K562 (cell line): ENCODE results near the gene TMEM39B. TPM values are rescaled to one million over a fixed set of nuclear protein-coding genes. Genes with fewer than 3 reads are reported as not detected.
"Not testable (repeated sequence)": the region's sequence is repeated elsewhere in the genome, so short reads cannot be mapped to it uniquely, and the experiment has no call there.

ENCODE experiments used
- ATAC-seq: fragments of 200-7000 bp; cut with Tn5 transposase; 3 replicates; pipeline ENCODE4 v1.9.1; 2020; ENCODE audit warnings: moderate library complexity
- BruUV-seq: library from RNA; stranded (reverse); fragments of 400-500 nt; replicated peaks from 2 replicates; lab custom pipeline; 2021; lab: Mats Ljungman, UMichigan
- CTCF ChIA-PET: fragments of 300-600 bp; formaldehyde crosslinking; extraction: SDS; loops from one replicate; lab custom pipeline; 2021; ENCODE audit warnings: low intra/inter-chr PET ratio; lab: Yijun Ruan, JAX
- POLR2A ChIA-PET: fragments of 300-600, 350-650 bp; sonication (Branson Sonifier 250); formaldehyde crosslinking; extraction: SDS; loops from one replicate; lab custom pipeline; 2021; ENCODE audit warnings: antibody characterized with exemption, inconsistent platforms; lab: Yijun Ruan, JAX
- DNase-seq, 4 experiments: peaks; one replicate each; pipeline versions ENCODE4 v3.0.0 to v3.0.0-alpha.2; 2011 to 2018; ENCODE audit warnings: low spot score in 3 of 4, mixed read lengths in 3 of 4; ENCODE audit errors: extremely low read depth in 1 of 4
- FAIRE-seq: peaks from 2 replicates; lab custom pipeline; 2011; peaks lifted over from hg19 to GRCh38; lab: Jason Lieb, UNC
- H2AFZ ChIP-seq: 2 replicates; pipeline ENCODE4 v1.6.0; 2011; ENCODE audit warnings: low read depth, low read length, control low read depth, inconsistent platforms
- H3K27ac ChIP-seq: fragments of 200-600 bp; 3 replicates; pipeline ENCODE4 v1.8.0; 2011; ENCODE audit warnings: low read depth, mild to moderate bottlenecking, control low read depth, inconsistent platforms, low read length, moderate library complexity, mixed read lengths; ENCODE audit errors: extremely low read depth
- H3K27me3 ChIP-seq, 2 experiments: fragments of 300-600 bp in 1 of 2; 2 replicates in 1 of 2; 3 replicates in 1 of 2; pipeline versions ENCODE4 v1.6.0 to v1.8.0; 2011; ENCODE audit warnings: inconsistent platforms in 2 of 2, low read length in 2 of 2, mild to moderate bottlenecking in 1 of 2, mixed read lengths in 1 of 2, moderate library complexity in 1 of 2; ENCODE audit not compliant: control insufficient read depth in 2 of 2, insufficient read depth in 2 of 2
- H3K36me3 ChIP-seq: fragments of 300-600 bp; 3 replicates; pipeline ENCODE4 v1.8.0; 2011; ENCODE audit warnings: mild to moderate bottlenecking, low read length, inconsistent platforms; ENCODE audit not compliant: control insufficient read depth, insufficient read depth
- H3K4me1 ChIP-seq, 2 experiments: fragments of 200-600 bp in 1 of 2; replicated peaks in 1 of 2; 2 replicates in 1 of 2; 3 replicates in 1 of 2; pipeline versions ENCODE4 v1.5.1 to v1.8.0; 2011; ENCODE audit warnings: inconsistent platforms in 2 of 2, low read length in 2 of 2, mild to moderate bottlenecking in 1 of 2, mixed read lengths in 1 of 2, moderate library complexity in 1 of 2; ENCODE audit not compliant: control insufficient read depth in 2 of 2, insufficient read depth in 2 of 2
- H3K4me2 ChIP-seq: 2 replicates; pipeline ENCODE4 v1.6.1; 2011; ENCODE audit warnings: low read length, control low read depth, inconsistent platforms, mixed read lengths; ENCODE audit not compliant: insufficient read depth
- H3K4me3 ChIP-seq: fragments of 200-600 bp; sonication (generic), shearing (Covaris generic); 2 replicates; pipeline ENCODE4 v1.5.1; 2016; ENCODE audit warnings: control low read depth, inconsistent platforms
- H3K79me2 ChIP-seq: fragments of 200-600 bp; 3 replicates; pipeline ENCODE4 v1.8.0; 2011; ENCODE audit warnings: low read length, inconsistent platforms; ENCODE audit not compliant: control insufficient read depth, insufficient read depth
- H3K9ac ChIP-seq, 2 experiments: 2 replicates each; pipeline versions ENCODE4 v1.6.0 to v1.6.1; 2011; ENCODE audit warnings: low read depth in 2 of 2, low read length in 2 of 2, control low read depth in 1 of 2, inconsistent platforms in 1 of 2, mild to moderate bottlenecking in 1 of 2, mixed read lengths in 1 of 2; ENCODE audit not compliant: insufficient read depth in 1 of 2
- H3K9me1 ChIP-seq: one replicate; pipeline ENCODE4 v1.6.0; 2011; ENCODE audit warnings: inconsistent platforms, mild to moderate bottlenecking, low read length, moderate library complexity; ENCODE audit not compliant: control insufficient read depth, insufficient read depth
- H3K9me3 ChIP-seq: replicated peaks from 2 replicates; pipeline ENCODE4 v1.5.1; 2011; ENCODE audit warnings: low read depth, low read length, inconsistent platforms; ENCODE audit not compliant: control insufficient read depth, insufficient read depth
- H4K20me1 ChIP-seq: replicated peaks from 2 replicates; pipeline ENCODE4 v1.6.1; 2011; ENCODE audit warnings: low read length, inconsistent platforms, mixed read lengths; ENCODE audit not compliant: control insufficient read depth, insufficient read depth
- ARID1B ChIP-seq: fragments of 450-650 bp; IDR thresholded peaks from 2 replicates; pipeline ENCODE4 v1.6.1; 2016; ENCODE audit warnings: antibody characterized with exemption, mild to moderate bottlenecking, inconsistent platforms
- CBFA2T2 ChIP-seq: fragments of 450-650 bp; conservative IDR thresholded peaks from 2 replicates; pipeline ENCODE4 v1.6.1; 2017; ENCODE audit warnings: mild to moderate bottlenecking
- CBFA2T3 ChIP-seq: fragments of 450-650 bp; IDR thresholded peaks from 2 replicates; pipeline ENCODE4 v1.6.1; 2017
- CBX3 ChIP-seq, 2 experiments: IDR thresholded peaks; 1 replicate in 1 of 2; 2 replicates in 1 of 2; pipeline ENCODE4 v1.6.1; 2012; ENCODE audit warnings: inconsistent platforms in 2 of 2, low read length in 2 of 2, borderline replicate concordance in 1 of 2, control low read depth in 1 of 2
- EGR1 ChIP-seq: fragments of 450-650 bp; conservative IDR thresholded peaks from 2 replicates; pipeline ENCODE4 v1.6.1; 2017; ENCODE audit warnings: mild to moderate bottlenecking
- KDM1A ChIP-seq, 2 experiments: fragments of 450-650 bp; IDR thresholded peaks; 2 replicates each; pipeline ENCODE4 v1.6.1; 2016; ENCODE audit warnings: mild to moderate bottlenecking in 2 of 2
- NCOR1 ChIP-seq: fragments of 450-650 bp; IDR thresholded peaks from 2 replicates; pipeline ENCODE4 v1.6.1; 2016; ENCODE audit warnings: mild to moderate bottlenecking, moderate library complexity
- NR2C2 ChIP-seq, 2 experiments: fragments of 200-800 bp in 1 of 2; sonication (Bioruptor generic) in 1 of 2; sonication (generic) in 1 of 2; formaldehyde crosslinking in 1 of 2; IDR thresholded peaks; 2 replicates each; pipeline versions ENCODE4 v1.6.1 to v1.8.0; 2016 to 2022; ENCODE audit warnings: mild to moderate bottlenecking in 1 of 2, missing compliant biosample characterization in 1 of 2, missing genetic modification characterization in 1 of 2, missing genetic modification reagents in 1 of 2
- SMARCE1 ChIP-seq: fragments of 450-650 bp; IDR thresholded peaks from 2 replicates; pipeline ENCODE4 v1.7.1; 2016; ENCODE audit warnings: mild to moderate bottlenecking
- TCF3 ChIP-seq: sonication (generic); formaldehyde crosslinking; IDR thresholded peaks from 2 replicates; pipeline ENCODE4 v1.4.0; 2020; ENCODE audit warnings: mild to moderate bottlenecking, missing genetic modification reagents
- TEAD4 ChIP-seq, 2 experiments: sonication (generic) in 1 of 2; formaldehyde crosslinking in 1 of 2; IDR thresholded peaks; 2 replicates each; pipeline versions ENCODE4 v1.6.1 to v1.8.0; 2012 to 2022; ENCODE audit warnings: borderline replicate concordance in 1 of 2, inconsistent platforms in 1 of 2, low read length in 1 of 2, mild to moderate bottlenecking in 1 of 2, missing genetic modification reagents in 1 of 2
- WGBS: fragments of 100-300 bp; shearing (Covaris generic); methylation state at CpG from one replicate; pipeline ENCODE4 v1.1.6; 2016; ENCODE audit warnings: low coverage, mixed read lengths; ENCODE audit not compliant: insufficient coverage; ENCODE audit errors: missing lambda C conversion rate; 5-methylcytosine and 5-hydroxymethylcytosine counted together
- in situ Hi-C: fragments of 300-500 bp; cut with MboI; formaldehyde crosslinking; loops from 4 replicates; pipeline ENCODE4 v1.15.0; 2018; ENCODE audit warnings: inconsistent platforms, mixed read lengths
- intact Hi-C: fragments of 100-400 bp; cut with micrococcal nuclease; formaldehyde crosslinking; loops from 2 replicates; pipeline ENCODE4 v1.14.2; 2022
- polyA plus RNA-seq, 8 experiments: library from polyadenylated mRNA; depleted of rRNA in 4 of 8; stranded (reverse) in 5 of 8; unstranded in 3 of 8; fragments of >200 nt; fragmentation: Nextera tagmentation in 2 of 8; fragmentation: Illumina TruSeq in 1 of 8; extraction: Ambion mirVana in 2 of 8; extraction: Trizol in 1 of 8; gene quantifications; 2 replicates each; pipeline versions ENCODE4 v1.2.1 to v1.2.3, GENCODE V29; 2011 to 2014; ENCODE audit warnings: inconsistent platforms in 1 of 8, missing spikeins in 1 of 8
- total RNA-seq, 7 experiments: library from RNA; depleted of rRNA in 6 of 7; stranded (reverse); fragments of >200 nt in 6 of 7; fragmentation: Illumina TruSeq in 2 of 7; extraction: Trizol in 2 of 7; gene quantifications; 2 replicates each; pipeline versions ENCODE4 v1.2.1 to v1.2.3, GENCODE V29; 2011 to 2021; ENCODE audit warnings: low replicate concordance in 1 of 7
- TF ChIP-seq, protein P1 (sequence below): sonication (generic); IDR thresholded peaks from 2 replicates; pipeline ENCODE4 v1.6.1; 2016

The TMEM39B gene
- total and polyA plus RNA-seq, 9 of the 15 experiments (the other 6 are each of a cell fraction or from before 2014, with no cell fraction given) = 0.92 to 28.5 (median 9.7) TPM

DNA sequence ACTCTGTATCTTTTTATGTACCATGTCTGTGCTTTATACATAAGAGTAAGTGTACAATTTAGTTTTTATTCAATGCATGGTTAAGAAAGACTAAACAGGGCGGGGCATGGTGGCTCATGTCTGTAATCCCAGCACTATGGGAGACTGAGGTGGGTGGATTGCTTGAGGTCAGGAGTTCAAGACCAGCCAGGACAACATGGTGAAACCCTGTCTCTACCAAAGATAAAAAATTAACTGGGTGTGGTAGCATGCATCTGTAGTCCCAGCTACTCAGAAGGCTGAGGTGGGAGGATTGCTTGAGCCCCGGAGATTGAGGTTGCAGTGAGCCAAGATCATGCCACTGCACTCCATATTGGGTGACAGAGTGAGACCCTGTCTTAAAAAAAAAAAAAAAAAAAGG, 50.6 kb downstream of the TMEM39B start:
- FAIRE-seq (peak; percentile 23), DNase-seq (peak in 2 of 4 experiments; percentile 15 to 73), ATAC-seq (peak; percentile 50)
- in situ Hi-C loops; CTCF ChIA-PET; BruUV-seq; H2AFZ ChIP-seq; H3K4me3 ChIP-seq; H3K9ac ChIP-seq; H3K36me3 ChIP-seq; H3K27me3 ChIP-seq; H3K9me3 ChIP-seq; intact Hi-C loops; H3K9me1 ChIP-seq; H3K4me2 ChIP-seq; TF ChIP-seq TEAD4 (CRISPR knock-in tag; IDR thresholded peaks at IDR 0.05; ENCODE audit: borderline replicate concordance); NR2C2 (CRISPR knock-in tag; IDR thresholded peaks at IDR 0.05): not testable (repeated sequence)
- Histone ChIP-seq H4K20me1 (peaks cover 23% of the 10 kb centered on the region), H3K4me1 (peaks cover 47 to 54% of the 10 kb centered on the region in 2 experiments), H3K27ac (peak overlapping the region; percentile 68; the same call in 2 of the 3 replicates), H3K79me2 (peaks cover 93% of the 10 kb centered on the region)
- POLR2A ChIA-PET = interaction anchor here (0.6 to 12.5 kb wide), 2 partner anchors 11 to 56 kb away, joined by 3 to 209 read pairs; partner anchors contain the start of genes KPNA6 and TXLNA
- TF ChIP-seq CBFA2T2 (peak; percentile 54; the same call in 1 of the 2 replicates), SMARCE1 (0 out of 2 replicates have a peak, but pooled peaks have one; percentile 23), TEAD4 (IDR thresholded peaks at IDR 0.05; ENCODE audit: low read length) (0 out of 2 replicates have a peak, but pooled peaks have one; percentile 26), CBFA2T3 (peak; percentile 82), NR2C2 (tag; IDR thresholded peaks at IDR 0.05) (0 out of 2 replicates have a peak, but pooled peaks have one; percentile 18), TCF3 (CRISPR knock-in tag) (peak; percentile 43; the same call in 1 of the 2 replicates), KDM1A (IDR thresholded peaks at IDR 0.05) (peak; percentile 22 to 41; a peak in 2 of 4 replicates), CBX3 (IDR thresholded peaks at IDR 0.05; ENCODE audit: borderline replicate concordance in 1 of 2, low read length in 2 of 2) (peak in 1 of 2 experiments; percentile 38; a peak in 1 of 3 replicates), EGR1 (peak; percentile 69), NCOR1 (peak; percentile 65; the same call in 1 of the 2 replicates), ARID1B (peak; percentile 51; the same call in 1 of the 2 replicates)
- TF ChIP-seq, protein P1, sequence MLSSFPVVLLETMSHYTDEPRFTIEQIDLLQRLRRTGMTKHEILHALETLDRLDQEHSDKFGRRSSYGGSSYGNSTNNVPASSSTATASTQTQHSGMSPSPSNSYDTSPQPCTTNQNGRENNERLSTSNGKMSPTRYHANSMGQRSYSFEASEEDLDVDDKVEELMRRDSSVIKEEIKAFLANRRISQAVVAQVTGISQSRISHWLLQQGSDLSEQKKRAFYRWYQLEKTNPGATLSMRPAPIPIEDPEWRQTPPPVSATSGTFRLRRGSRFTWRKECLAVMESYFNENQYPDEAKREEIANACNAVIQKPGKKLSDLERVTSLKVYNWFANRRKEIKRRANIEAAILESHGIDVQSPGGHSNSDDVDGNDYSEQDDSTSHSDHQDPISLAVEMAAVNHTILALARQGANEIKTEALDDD = peak; percentile 96
- 18% methylated on average over 2 of the region's 2 CpGs for WGBS
